Limb (tissue), 2 donors: Measurements from ENCODE around the gene CNPY2.
"Not testable (repeated sequence)": the region's sequence is repeated elsewhere in the genome, so short reads cannot be mapped to it uniquely, and the experiment has no call there.

Experiments
- DNase-seq, 2 donors: peaks; one replicate each; pipeline ENCODE4 v3.0.0-alpha.2; 2016; ENCODE audit errors: extremely low spot score in 2 of 2

Gene CNPY2

DNA sequence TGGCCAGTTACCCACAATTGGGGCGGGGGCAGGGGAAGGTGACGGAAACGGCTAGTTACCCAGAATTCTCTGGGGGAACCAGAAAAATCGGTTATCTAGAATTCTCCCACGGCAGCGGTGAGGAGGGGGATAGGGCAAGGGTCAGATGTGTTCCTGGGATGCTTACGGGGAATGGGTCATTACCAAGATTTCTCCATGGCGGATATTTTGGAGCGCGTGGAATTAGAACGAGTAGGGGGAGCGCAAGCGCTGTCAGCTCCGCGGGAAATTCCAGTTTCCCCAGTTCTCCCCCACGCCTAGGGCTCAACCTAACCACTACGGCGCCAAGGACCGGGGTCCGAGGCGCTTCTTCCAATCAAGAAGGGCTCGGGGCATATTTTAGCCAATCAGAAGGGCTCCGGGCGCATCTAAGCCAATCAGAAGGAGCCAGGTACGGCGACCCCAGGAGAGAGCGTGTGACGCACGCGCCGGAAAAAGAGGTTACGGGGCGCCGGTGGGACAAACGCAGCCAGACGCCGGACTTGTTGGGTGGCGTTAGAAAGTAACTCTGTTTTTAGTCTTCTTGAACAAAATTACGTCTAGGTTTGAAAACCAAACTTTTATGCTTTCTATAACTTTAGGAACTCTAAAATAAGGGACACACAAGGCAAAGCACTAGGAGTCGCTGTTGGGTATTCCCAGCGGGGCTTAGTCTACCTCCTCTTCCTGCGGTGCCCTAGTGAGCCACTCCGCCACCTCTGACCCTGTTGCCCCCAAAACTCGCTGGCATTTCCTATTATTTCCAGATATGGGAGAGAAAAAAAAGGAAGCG lies 18.1 kb upstream of the CNPY2 start, which contains the start of gene PAN2:
TSS of gene PAN2 (minus strand) at position 322 of the 811 bp plus-strand sequence. CDS start 906 bp downstream, outside the sequence.
- peak; percentile 95 to 96 for DNase-seq

DNA sequence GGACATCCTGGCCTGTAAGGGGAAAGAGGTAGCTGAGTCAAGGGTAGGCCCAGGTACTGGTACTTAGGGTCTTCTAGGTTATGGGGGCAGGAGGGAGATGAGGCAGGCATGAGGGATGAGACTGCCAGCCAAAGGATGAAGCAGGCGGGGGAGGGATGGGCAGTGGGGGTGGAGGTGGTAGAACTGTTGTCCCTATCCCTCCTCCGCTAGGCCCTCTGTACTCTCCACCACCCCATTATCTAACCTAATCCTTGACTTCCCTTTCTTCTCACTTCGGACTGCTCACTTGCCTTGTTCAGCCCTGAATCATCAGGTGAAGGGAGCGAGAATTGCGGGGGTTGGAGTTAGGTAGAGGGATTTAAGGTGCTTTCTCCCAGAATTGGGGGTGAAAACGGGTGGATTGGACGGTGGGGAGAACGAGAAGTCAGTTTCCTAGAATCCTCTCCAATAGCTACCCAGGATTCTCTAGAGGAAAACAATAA lies 17.4 kb upstream of the CNPY2 start:
- no peak for DNase-seq

DNA sequence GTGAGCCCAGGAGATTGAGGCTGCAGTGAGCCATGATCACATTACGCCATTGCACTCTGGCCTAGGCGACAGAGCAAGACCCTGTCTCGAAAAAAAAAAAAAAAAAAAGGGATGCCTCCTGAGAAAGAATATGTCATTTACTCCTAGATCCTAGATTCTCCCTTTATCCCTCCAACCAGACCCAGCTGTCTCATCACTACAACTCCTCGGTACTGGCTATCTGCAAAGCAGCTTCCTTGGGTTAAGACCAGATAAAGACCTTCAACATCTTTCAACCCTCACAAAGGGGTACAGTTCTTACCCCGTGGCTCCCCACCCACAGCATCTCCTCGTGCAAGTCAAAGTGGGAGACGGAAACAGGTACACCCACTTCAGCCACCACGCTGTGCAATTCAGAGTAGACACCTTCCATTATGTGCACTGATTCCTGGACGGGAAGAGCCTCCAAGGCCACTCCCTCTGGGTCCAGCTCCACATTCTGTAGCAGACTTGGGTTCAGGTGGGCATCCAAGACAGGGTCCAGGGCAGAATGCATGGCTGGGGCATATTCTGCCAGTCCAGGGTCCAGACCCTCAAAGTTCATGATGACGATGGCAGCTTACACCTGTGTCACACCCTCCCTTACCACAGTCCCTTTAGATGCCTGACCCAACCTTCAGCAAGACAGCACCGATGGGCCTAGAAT lies 16.9 kb upstream of the CNPY2 start:
- no peak for DNase-seq

DNA sequence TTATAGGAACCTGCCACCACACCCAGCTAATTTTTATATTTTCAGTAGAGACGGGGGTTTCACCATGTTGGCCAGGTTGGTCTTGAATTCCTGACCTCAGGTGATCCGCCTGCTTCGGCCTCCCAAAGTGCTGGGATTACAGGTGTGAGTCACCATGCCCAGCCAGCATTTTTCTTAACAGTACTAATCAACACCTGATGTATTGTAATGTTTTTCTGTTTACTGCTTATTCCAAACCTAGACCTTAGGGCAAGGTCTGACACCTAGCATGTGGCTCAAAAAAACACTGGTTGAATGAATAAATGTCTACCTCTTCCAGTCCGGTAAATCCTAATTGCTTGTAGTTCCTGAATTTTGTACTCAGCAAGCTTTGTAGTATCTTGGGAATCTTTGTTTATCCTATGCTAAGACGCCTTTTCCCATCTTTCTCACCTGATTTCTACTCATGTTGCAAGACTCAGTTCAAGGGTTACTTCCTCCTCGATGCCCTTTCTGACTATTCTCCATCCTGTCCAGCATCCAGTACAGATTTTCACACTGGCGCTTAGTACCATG lies 15.2 kb upstream of the CNPY2 start:
- no peak for DNase-seq

DNA sequence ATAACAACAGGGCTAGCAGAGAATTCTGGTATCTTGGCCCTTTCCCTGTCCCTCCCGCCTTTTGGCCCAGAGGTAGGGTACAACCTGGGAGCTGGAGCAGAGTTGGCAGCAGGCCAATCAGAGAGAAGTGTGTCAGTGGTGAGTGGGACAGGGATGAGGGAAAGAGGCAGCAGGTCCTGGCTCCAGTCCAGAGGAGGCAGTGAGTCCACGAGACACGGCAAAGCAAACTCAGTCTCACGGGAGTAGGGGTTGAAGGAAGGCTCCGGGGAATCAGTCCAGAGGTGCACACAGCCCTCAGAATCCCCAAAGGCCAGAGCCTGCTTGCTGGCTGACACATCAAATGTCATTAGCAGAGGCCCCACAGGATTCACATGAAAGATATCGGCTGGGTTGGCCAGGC lies 10.7 kb upstream of the CNPY2 start:
- DNase-seq, result no peak

DNA sequence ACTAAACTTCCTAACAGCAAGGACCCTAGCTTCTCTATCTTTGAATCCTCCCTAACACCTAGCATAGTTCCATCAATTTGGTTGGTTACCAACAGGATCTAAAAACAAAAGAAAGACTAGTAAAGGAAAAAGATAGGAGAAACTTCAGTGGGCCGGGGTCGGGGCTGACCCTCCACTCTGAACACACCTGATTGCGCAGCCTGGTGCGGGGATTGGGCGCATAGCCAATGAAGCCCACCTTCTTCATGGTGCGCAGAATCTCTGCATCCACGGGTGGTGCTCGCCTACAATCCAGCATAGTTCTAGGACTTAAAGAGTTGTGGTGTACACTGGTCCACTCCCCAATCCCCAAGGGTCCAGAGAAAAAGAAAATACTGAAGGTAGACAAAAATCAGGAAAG lies 10.3 kb upstream of the CNPY2 start:
- DNase-seq, result no peak

DNA sequence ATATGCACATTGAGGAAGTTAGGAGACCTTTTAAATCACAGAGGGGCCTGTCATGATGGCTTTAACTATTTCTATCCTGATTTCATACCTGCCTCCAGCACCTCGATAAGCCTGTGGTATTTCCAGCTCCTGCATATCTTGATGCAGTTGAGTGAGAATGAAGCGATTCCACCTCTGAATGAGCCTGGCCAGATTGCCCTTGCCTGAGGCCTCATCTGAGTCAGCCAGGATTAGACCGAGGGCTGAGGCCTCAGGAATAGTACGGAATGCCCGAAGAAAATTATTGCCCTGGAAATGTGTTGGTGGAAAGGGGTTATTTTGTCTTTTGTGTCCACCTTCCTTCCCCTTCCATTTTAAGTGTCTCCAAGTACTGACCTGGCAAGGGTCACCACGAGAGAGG lies 8.4 kb upstream of the CNPY2 start:
- DNase-seq, result no peak

DNA sequence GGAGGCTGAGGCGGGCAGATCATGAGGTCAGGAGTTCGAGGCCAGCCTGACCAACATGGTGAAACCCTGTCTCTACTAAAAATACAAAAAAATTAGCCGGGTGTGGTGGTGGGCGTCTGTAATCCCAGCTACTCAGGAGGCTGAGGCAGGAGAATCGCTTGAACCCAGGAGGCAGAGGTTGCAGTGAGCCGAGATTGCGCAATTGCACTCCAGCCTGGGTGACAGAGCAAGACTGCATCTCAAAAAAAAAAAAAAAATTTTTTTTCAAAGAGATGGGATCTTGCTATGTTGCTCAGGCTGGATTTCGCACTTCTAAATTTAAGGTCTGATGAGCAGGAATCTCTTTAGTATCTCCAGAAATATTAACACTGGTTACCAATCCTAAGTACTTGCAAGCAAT lies 5.8 kb upstream of the CNPY2 start:
- not testable (repeated sequence) for DNase-seq

DNA sequence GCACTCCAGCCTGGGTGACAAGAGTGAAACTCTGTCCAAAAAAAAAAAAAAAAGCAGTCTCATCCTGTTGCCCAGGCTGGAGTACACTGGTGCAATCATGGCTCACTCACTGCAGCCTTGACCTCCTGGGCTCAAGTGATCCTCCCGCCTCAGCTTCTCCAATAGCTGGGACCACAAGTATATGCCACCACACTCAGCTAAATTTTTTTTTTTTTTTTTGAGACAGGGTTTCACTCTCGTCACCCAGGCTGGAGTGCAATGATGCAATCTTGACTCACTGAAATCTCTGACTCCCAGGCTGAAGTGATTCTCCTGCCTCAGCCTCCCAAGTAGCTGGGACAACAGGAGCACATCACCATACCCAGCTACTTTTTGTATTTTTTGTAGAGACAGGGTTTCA lies 5.2 kb upstream of the CNPY2 start:
- DNase-seq, result no peak

DNA sequence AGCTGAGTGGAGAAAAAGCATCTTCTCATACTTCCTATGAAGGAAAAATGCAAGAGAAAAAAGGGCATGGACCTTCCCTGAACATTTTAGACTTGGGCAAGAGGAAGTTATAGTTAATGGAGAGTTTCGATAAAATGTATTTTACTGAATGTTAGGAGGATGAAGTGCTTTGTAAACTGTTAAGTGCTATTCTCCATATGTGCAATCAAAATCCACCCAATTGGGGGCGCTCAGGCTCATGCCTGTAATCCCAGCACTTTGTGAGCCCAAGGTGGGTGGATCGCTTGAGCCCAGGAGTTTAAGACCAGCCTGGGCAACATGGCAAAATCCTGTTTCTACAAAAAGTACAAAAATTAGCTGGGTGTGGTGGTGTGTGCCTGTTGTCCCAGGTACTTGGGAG lies 1.9 kb upstream of the CNPY2 start:
- no peak for DNase-seq

DNA sequence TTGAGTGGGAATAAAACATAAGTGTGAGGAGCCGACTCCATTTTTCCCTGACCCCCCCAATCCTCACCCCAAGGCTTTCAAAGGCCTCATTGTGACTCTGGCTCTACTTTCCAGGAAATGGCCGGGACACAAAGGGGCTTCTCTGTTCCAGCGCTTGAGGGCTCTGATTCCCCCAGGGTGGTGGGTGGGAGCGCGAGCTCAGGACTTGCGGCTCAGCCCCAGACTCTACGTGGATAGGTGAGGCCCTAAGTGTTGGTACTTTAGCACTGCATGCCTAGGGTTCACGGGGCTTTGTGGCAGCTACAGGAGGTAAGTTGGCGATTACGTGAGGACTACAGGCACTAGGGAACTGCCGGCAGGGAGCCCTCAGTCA lies 553 bp downstream of the CNPY2 start:
- peak in 1 of 2 donors; percentile 60 for DNase-seq

DNA sequence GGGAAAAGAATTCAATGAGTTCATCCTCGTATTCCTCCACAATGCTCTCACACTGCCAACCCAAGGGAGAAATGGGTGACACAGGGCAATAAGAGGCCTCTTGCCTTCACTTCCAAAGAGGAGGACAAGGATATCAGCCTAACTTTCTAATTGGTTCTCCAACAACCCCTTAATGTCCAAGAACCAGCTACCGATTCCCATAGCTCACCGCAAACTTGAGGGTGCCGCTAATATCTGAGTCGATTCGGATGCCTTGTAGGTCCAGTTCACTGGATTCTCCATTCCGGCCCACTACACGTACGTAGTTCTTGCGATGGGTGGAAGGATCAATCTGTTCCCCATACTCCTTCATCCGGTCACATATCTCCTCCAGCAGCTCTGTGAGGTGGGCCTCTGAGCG lies 4.8 kb downstream of the CNPY2 start:
- DNase-seq, result no peak

DNA sequence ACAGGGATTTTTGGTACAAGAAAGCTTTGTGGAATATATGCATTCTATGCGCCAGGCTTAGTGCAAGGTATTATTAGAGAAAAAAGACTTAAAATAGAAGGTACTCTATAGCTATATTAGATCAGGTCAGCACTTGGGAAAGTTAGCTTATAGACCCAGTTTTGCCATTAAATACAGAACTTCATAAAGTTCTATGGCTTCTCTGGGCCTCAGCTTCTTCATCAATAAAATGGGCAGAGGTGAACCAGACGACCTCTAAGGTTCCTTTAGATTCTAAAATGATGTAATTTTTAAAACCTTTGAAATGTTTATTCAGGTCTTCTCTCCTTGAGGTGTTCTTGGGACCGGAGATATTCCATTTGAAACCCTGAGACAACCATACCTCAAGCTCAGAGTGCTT lies 7.1 kb downstream of the CNPY2 start:
- DNase-seq, result no peak

DNA sequence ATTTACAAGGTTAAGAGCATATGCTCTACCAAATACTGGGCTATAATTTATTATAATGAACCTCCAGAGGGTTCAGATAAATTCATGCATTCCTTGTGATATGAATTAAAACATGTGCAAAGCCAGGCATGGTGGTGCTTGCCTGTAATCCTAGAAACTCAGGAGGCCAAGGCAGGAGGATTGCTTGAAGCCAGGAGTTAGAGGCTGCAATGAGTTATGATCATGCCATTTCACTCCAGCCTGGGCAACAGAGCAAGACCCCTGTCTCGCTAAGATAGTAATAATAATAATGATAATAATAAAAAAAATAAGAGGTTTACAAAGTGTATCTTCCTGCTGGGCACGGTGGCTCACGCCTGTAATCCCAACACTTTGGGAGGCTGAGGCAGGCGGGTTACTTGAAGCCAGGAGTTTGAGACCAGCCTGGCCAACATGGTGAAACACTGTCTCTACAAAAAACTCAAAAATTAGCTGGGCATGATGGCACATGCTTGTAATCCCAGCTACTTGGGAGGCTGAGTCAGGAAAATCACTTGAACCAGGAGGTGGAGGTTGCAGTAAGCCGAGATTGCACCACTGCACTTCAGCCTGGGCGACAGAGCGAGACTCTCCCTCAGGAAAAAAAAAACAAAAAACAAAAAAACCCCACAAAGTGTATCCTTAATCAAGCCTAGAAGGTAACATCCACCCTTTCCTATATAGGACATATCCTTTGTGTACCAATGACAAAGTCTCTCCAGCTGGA lies 8.4 kb downstream of the CNPY2 start:
- DNase-seq, result no peak

DNA sequence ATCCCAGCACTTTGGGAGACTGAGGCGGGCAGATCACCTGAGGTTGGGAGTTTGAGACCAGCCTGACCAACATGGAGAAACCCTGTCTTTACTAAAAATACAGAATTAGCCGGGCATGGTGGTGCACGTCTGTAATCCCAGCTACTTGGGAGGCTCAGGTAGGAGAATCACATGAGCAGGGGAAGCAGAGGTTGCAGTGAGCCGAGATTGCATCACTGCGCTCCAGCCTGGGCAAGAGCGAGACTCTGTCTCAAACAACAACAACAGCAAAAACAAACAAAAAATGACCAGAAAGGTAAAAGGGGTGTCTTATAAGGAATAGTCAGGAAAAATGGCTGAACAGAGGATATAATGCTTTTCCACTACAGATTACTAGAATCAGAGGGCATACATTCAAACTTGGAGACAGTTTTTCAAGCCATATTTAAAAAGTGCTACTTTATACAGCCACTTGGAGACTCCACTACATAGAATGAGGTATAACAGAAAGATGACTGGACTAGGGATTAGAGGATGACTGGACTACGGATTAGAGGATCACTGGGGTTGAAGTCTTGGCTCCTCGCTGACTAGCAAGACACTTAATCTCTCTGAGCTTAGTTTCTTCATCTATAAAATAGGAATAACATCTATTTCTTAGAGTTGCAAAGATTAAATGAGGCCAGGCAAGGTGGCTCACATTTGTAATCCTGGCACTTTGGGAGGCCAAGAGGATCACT lies 10.8 kb downstream of the CNPY2 start:
- no peak for DNase-seq

DNA sequence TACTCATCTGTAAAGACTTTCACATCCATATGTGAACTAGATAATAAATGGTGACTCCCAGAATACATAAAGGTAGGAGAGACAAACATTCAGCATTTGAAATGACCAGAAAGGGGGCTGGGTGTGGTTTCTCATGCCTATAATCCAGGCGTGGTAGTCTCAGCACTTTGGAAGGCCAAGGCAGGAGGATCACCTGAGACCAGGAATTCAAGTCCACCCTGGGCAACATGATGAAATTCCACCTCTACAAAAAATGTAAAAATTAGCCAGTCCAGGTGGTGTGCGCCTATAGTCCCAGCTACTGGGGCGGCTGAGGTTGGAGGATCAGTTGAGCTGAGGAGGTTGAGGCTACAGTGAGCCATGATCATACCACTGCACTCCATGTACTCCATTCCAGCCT lies 11.5 kb downstream of the CNPY2 start:
- no peak for DNase-seq

DNA sequence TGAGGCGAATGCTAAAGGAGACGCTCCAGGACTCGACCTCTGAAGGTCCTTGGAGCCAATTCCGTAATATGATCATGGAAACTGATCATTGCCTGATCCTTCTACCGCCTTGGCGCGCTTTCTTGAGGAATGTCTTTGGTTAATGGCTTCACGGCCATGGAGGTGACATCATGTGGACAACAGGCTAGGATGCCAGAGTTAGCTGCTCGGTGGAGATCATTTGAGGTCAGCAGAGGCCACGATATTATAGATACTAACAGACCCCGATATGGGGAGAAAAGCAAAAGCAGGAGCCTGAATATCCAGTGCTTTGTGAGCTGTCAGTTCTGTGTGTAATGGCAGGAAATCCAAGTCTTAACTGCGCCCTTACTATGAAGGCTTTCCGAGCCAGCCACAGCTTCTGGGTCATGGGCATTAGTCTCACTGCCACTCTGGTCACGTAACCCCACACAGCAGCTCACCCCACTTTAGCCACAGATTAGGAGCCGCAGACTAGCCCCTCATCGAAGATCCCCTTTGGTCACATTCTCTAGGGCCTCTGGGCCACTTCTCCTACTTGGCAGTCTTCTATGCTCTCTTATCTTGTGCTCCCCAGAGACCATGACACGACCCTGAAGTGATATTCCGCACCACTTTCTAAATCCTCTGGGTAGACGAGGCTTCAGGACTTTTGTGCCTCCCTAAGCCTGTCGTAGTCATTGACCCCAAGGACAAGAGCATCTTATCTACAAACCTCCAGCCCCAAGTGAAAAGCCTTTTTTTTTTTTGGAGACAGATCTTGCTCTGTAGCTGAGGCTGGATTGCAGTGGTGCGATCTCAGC lies 14.9 kb downstream of the CNPY2 start:
- DNase-seq, result no peak

DNA sequence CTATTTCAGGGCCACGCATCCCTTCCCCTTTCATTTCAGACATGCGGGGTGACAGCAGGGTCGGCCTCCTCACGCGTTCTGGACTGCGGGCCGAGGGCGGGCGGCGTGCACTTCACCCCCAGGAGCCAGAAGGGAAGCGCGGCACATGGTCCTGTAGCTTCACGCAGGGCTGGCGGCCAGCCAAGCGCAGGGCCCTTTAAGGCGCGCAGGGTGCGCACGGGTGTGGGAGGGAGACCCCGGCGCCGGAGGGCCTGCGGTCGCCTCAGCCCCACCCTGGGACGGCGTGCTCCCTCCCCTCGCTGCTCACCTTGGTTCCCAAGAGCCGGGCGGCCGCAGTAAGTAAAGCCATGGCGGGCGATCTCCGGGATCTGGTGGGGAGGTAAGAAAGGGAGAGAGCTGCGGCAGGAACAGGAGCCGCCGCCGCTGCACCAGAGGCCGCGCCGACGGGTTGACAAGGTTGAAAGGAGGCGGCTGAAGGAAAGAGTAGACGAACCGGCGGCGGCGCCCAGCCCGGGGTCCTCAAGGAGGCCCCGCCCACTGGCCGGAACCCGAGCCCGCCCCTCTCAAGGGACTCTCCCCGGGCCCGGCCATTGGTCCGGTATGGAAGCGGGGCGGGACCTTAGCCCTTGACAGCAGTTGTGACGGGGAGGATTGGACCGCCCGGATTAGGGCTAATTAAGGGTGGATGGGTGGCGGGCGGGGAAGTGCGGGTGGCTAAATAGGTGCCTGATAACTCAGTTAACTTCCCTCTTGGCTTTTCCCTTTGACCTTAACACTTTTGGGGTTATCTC lies 15.7 kb downstream of the CNPY2 start, which contains the start of gene CS:
TSS of gene CS (minus strand) at position 478 of the 791 bp plus-strand sequence. CDS start at position 349, 129 bp downstream.
- DNase-seq, result peak; percentile 98 to 99

DNA sequence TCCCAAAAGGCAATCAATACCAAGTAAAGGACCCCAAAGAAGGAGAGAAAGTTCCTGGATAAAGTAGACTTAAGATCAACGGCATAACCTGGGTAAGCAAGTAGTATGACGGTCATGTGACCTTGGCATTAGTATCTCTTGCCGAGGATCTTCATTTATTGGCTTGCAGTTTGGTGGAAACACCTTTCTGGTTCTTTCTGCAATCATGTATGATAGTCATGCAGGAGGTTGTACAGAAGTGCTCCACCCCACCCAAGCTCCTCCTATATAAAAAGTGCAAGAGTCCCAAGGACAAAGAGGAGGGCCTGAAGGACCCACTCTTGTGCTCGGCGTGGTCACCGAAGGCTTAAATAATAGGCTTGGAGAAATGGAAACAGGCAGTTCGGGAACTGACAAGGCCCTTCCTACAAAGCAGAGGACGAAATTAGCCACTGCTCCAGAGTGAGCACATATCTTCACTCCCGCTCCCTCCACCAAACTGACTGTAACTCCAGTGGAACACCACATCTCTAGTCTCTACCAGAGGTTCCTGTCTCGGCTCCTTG lies 16.4 kb downstream of the CNPY2 start:
- DNase-seq, result no peak
